H1 (cell line): ENCODE measurements around the gene ZNF219. TPM values are rescaled to one million over a fixed set of nuclear protein-coding genes. Genes with fewer than 3 reads are reported as not detected.

Source experiments
- polyA plus RNA-seq, 7 experiments: library from polyadenylated mRNA; depleted of rRNA in 3 of 7; stranded (reverse) in 5 of 7; unstranded in 2 of 7; fragments of >200 nt in 5 of 7; fragments of 200-250 nt in 2 of 7; gene quantifications; 1 replicate in 5 of 7; 2 replicates in 1 of 7; 4 replicates in 1 of 7; pipeline versions ENCODE4 v1.2.1 to v1.2.3, GENCODE V29; 2011 to 2013; ENCODE audit warnings: missing spikeins in 2 of 7, mixed read lengths in 2 of 7
- total RNA-seq: library from RNA; stranded (reverse); fragmentation: NEBNext Ultra II Directional; extraction: Animal tissue kit (Norgen Biotek cat#: 25700); gene quantifications from 2 replicates; pipeline ENCODE4 v1.2.1, GENCODE V29; 2021
- TF ChIP-seq, protein P1 (sequence below): IDR thresholded peaks from 2 replicates; pipeline ENCODE4 v1.6.1; 2012; ENCODE audit warnings: inconsistent platforms

ZNF219 gene
- total and polyA plus RNA-seq, 2 of the 8 experiments (the other 6 are each of a cell fraction or from before 2014, with no cell fraction given) = 113 to 160 TPM

DNA sequence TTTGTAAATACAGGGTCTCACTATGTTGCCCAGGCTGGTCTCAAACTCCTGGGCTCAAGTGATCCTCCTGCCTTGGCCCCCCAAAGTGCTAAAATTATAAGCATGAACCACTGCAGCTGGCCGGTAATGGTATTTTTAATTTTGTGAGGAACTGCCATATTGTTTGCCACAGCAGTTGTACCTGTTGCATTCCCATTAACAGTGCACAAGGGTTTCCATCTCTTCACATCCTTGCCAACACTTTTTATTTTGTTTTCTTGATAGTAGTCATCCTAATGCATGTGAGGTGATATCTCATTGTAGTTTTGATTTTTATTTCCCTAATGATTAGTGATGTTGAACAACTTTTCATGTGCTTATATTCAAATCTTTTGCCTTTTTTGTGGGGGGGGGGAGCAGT is 43.9 kb upstream of the ZNF219 start (continued):
- TF ChIP-seq, protein P1, sequence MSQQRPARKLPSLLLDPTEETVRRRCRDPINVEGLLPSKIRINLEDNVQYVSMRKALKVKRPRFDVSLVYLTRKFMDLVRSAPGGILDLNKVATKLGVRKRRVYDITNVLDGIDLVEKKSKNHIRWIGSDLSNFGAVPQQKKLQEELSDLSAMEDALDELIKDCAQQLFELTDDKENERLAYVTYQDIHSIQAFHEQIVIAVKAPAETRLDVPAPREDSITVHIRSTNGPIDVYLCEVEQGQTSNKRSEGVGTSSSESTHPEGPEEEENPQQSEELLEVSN = no peak
